Hepatocyte (in vitro differentiated cells): ENCODE data around the gene CORO6. TPM values are rescaled to one million over a fixed set of nuclear protein-coding genes. Genes with fewer than 3 reads are reported as not detected.

ENCODE experiments used
- DNase-seq: peaks from one replicate; pipeline ENCODE4 v3.0.0-alpha.2; 2016; ENCODE audit warnings: low spot score
- H2AFZ ChIP-seq: fragments of 200-600 bp; sonication (generic); 2 replicates; pipeline ENCODE4 v1.6.0; 2016; ENCODE audit warnings: antibody characterized with exemption, mild to moderate bottlenecking
- H3K27ac ChIP-seq: fragments of 200-600 bp; sonication (generic); 2 replicates; pipeline ENCODE4 v1.5.1; 2016; ENCODE audit warnings: mild to moderate bottlenecking
- H3K27me3 ChIP-seq: fragments of 200-600 bp; sonication (generic); 2 replicates; pipeline ENCODE4 v1.6.1; 2016
- H3K36me3 ChIP-seq: fragments of 200-600 bp; sonication (generic); replicated peaks from 2 replicates; pipeline ENCODE4 v1.5.1; 2016; ENCODE audit warnings: low read depth; ENCODE audit not compliant: insufficient read depth
- H3K4me1 ChIP-seq: fragments of 200-600 bp; sonication (generic); 2 replicates; pipeline ENCODE4 v1.5.1; 2016; ENCODE audit warnings: mild to moderate bottlenecking, moderate library complexity; ENCODE audit not compliant: insufficient read depth
- H3K4me2 ChIP-seq: fragments of 200-600 bp; sonication (generic); 2 replicates; pipeline ENCODE4 v1.6.0; 2016
- H3K4me3 ChIP-seq: fragments of 200-600 bp; sonication (generic); 2 replicates; pipeline ENCODE4 v1.5.1; 2016; ENCODE audit warnings: mild to moderate bottlenecking
- H3K79me2 ChIP-seq: fragments of 200-600 bp; sonication (generic); 2 replicates; pipeline ENCODE4 v1.6.0; 2017; ENCODE audit warnings: mild to moderate bottlenecking
- H3K9me2 ChIP-seq: fragments of 200-600 bp; sonication (generic); replicated peaks from 2 replicates; pipeline ENCODE4 v1.6.0; 2017; ENCODE audit warnings: mild to moderate bottlenecking; ENCODE audit not compliant: insufficient read depth
- H3K9me3 ChIP-seq: fragments of 200-600 bp; sonication (generic); 2 replicates; pipeline ENCODE4 v1.5.1; 2016; ENCODE audit warnings: low read depth, mild to moderate bottlenecking
- H4K20me1 ChIP-seq: fragments of 200-600 bp; sonication (generic); 2 replicates; pipeline ENCODE4 v1.6.0; 2016; ENCODE audit warnings: mild to moderate bottlenecking; ENCODE audit not compliant: insufficient read depth, poor library complexity, severe bottlenecking
- CTCF ChIP-seq: fragments of 200-600 bp; sonication (generic); IDR thresholded peaks from 2 replicates; pipeline ENCODE4 v1.5.1; 2016; ENCODE audit warnings: antibody characterized with exemption, mild to moderate bottlenecking; ENCODE audit not compliant: poor library complexity
- EZH2 ChIP-seq: fragments of 200-600 bp; sonication (generic); IDR thresholded peaks from 2 replicates; pipeline ENCODE4 v1.6.1; 2016; ENCODE audit warnings: antibody characterized with exemption, mild to moderate bottlenecking, borderline replicate concordance
- EZH2phosphoT487 ChIP-seq: fragments of 200-600 bp; sonication (generic); IDR thresholded peaks from one replicate; pipeline ENCODE4 v1.6.1; 2018; ENCODE audit warnings: antibody characterized with exemption, mild to moderate bottlenecking, low read depth, moderate library complexity; ENCODE audit not compliant: unreplicated experiment, severe bottlenecking
- WGBS: methylation state at CpG from one replicate; pipeline ENCODE4 v1.1.6; 2016; ENCODE audit warnings: low lambda C conversion rate; ENCODE audit errors: missing lambda C conversion rate; 5-methylcytosine and 5-hydroxymethylcytosine counted together
- polyA plus RNA-seq: library from polyadenylated mRNA; unstranded; fragments of >200 nt; fragmentation: Nextera tagmentation; extraction: Ambion mirVana; gene quantifications from 2 replicates; pipeline ENCODE4 v1.2.1, GENCODE V29; 2016
- total RNA-seq: library from RNA; depleted of rRNA; stranded (reverse); fragments of >200 nt; gene quantifications from 2 replicates; pipeline ENCODE4 v1.2.3, GENCODE V29; 2014

Gene CORO6
- total and polyA plus RNA-seq, 2 experiments from 2014 or later, result 0.83 to 1.9 TPM

DNA sequence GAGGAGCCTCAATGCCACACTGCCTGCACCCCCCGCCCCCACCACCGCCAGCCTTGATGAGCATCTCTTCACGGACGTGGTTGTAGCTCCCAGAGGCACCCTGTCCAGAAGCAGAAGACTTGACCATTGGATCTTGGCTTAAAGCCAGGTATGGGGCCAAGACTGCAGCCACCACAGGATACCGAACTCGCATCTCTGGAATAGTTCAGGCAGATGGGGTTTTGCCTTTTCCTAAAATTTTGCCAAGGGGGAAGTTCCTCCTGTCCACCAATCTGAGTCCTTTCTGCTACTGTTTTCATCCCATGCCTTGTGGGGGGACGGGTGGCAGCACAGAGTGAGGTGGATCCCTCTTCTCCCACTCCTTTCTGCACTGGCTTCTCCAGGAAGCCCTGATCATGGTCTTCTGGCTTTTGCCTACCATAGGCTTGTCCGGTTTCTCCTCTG lies 939 bp downstream of the CORO6 start:
- no peaks in the 10 kb centered on the region for H4K20me1 ChIP-seq
- no peaks in the 10 kb centered on the region for H3K9me2 ChIP-seq
- no peak overlapping the region for H2AFZ ChIP-seq
- no peaks in the 10 kb centered on the region for H3K36me3 ChIP-seq
- no peak overlapping the region for H3K4me3 ChIP-seq
- peak overlapping the region; percentile 100 for H3K4me2 ChIP-seq
- H3K4me1 ChIP-seq, result peaks cover 19% of the 10 kb centered on the region
- WGBS, result 80% methylated on average over 8 of the region's 8 CpGs
- H3K9me3 ChIP-seq, result no peaks in the 10 kb centered on the region
- H3K79me2 ChIP-seq, result no peaks in the 10 kb centered on the region
- TF ChIP-seq CTCF (no peak), EZH2 (no peak), EZH2phosphoT487 (no peak)
- DNase-seq, result no peak
- peaks cover 62% of the 10 kb centered on the region for H3K27me3 ChIP-seq
- no peak overlapping the region for H3K27ac ChIP-seq

- Histone ChIP-seq H3K4me3 (no peak overlapping the region), H3K9me2 (no peaks in the 10 kb centered on the region), H4K20me1 (no peaks in the 10 kb centered on the region), H3K9me3 (no peaks in the 10 kb centered on the region), H3K27ac (no peak overlapping the region), H3K79me2 (no peaks in the 10 kb centered on the region), H3K36me3 (no peaks in the 10 kb centered on the region), H3K27me3 (peaks cover 70% of the 10 kb centered on the region), H3K4me2 (no peak overlapping the region), H3K4me1 (peaks cover 23% of the 10 kb centered on the region), H2AFZ (no peak overlapping the region)
- TF ChIP-seq EZH2 (no peak), EZH2phosphoT487 (no peak), CTCF (no peak)
- no peak for DNase-seq
- WGBS, result 96% methylated on average over 12 of the region's 12 CpGs
Measured at GRCh38 chr17:29620779-29621500, 1.8 kb downstream of the CORO6 start.

DNA sequence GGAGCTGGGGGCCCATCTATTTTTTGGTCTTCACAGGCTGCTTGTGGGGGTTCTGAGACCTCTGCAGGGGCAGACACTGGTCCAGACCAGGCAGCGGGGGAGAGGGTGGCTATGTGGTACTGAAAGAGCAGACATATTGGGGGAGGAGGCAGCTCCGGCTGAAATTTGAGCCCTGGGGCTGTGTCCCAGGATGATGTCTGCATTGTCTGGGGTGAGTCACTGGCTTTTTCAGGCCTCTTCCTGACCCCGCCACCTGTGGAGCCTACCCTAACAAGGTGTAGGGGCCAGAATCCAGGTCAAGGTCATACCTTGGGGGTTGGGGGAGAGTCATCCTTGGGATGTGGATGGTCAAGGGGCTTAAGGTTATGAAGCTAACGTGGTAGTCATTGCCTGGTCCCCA lies 2.4 kb downstream of the CORO6 start:
- Histone ChIP-seq H3K4me1 (peaks cover 28% of the 10 kb centered on the region), H3K4me2 (no peak overlapping the region), H3K79me2 (no peaks in the 10 kb centered on the region), H3K27ac (no peak overlapping the region), H3K4me3 (no peak overlapping the region), H3K9me3 (no peaks in the 10 kb centered on the region), H2AFZ (no peak overlapping the region), H4K20me1 (no peaks in the 10 kb centered on the region), H3K36me3 (no peaks in the 10 kb centered on the region), H3K27me3 (peaks cover 75% of the 10 kb centered on the region), H3K9me2 (no peaks in the 10 kb centered on the region)
- no peak for TF ChIP-seq EZH2
- no peak for TF ChIP-seq EZH2phosphoT487
- no peak for TF ChIP-seq CTCF
- no peak for DNase-seq
- WGBS, result 100% methylated on average over 4 of the region's 4 CpGs
